Astrocyte (in vitro differentiated cells and primary cell): ENCODE measurements around the gene RTL10. TPM values are rescaled to one million over a fixed set of nuclear protein-coding genes. Genes with fewer than 3 reads are reported as not detected.

ENCODE experiments used
- DNase-seq: peaks from one replicate; pipeline ENCODE4 v3.0.0-alpha.2; 2010; ENCODE audit warnings: low read depth
- FAIRE-seq: peaks from 2 replicates; lab custom pipeline; 2011; peaks lifted over from hg19 to GRCh38; lab: Jason Lieb, UNC
- H2AFZ ChIP-seq: 2 replicates; pipeline ENCODE4 v1.6.0; 2012; ENCODE audit warnings: low read depth, low read length, inconsistent platforms
- H3K27ac ChIP-seq: 2 replicates; pipeline ENCODE4 v1.5.1; 2011; ENCODE audit warnings: low read depth, low read length, inconsistent platforms
- H3K27me3 ChIP-seq: 2 replicates; pipeline ENCODE4 v1.6.0; 2011; ENCODE audit warnings: low read length, inconsistent platforms; ENCODE audit not compliant: insufficient read depth
- H3K36me3 ChIP-seq: 2 replicates; pipeline ENCODE4 v1.5.1; 2011; ENCODE audit warnings: low read length, inconsistent platforms; ENCODE audit not compliant: insufficient read depth
- H3K4me1 ChIP-seq: 2 replicates; pipeline ENCODE4 v1.5.1; 2011; ENCODE audit warnings: low read length, inconsistent platforms; ENCODE audit not compliant: insufficient read depth
- H3K4me2 ChIP-seq: 2 replicates; pipeline ENCODE4 v1.6.0; 2012; ENCODE audit warnings: low read length, inconsistent platforms
- H3K4me3 ChIP-seq: 2 replicates; pipeline ENCODE4 v1.5.1; 2011; ENCODE audit warnings: low read depth, mild to moderate bottlenecking, low read length, inconsistent platforms; ENCODE audit not compliant: insufficient read depth
- H3K79me2 ChIP-seq: 2 replicates; pipeline ENCODE4 v1.6.0; 2012; ENCODE audit warnings: mild to moderate bottlenecking, low read length, inconsistent platforms; ENCODE audit not compliant: insufficient read depth
- H3K9ac ChIP-seq: 2 replicates; pipeline ENCODE4 v1.6.0; 2012; ENCODE audit warnings: mild to moderate bottlenecking, low read length, inconsistent platforms
- H3K9me3 ChIP-seq: 2 replicates; pipeline ENCODE4 v1.5.1; 2012; ENCODE audit warnings: low read depth, mild to moderate bottlenecking, low read length, inconsistent platforms; ENCODE audit not compliant: insufficient read depth
- H4K20me1 ChIP-seq: 2 replicates; pipeline ENCODE4 v1.6.0; 2012; ENCODE audit warnings: low read length, inconsistent platforms; ENCODE audit not compliant: insufficient read depth
- H3K27ac Mint-ChIP-seq: one replicate; pipeline ENCODE4 v1.8.0; 2021; ENCODE audit warnings: mild to moderate bottlenecking, mixed read lengths; ENCODE audit not compliant: unreplicated experiment
- H3K27me3 Mint-ChIP-seq: one replicate; pipeline ENCODE4 v1.8.0; 2021; ENCODE audit warnings: low read depth, mixed read lengths; ENCODE audit not compliant: unreplicated experiment
- H3K36me3 Mint-ChIP-seq: one replicate; pipeline ENCODE4 v1.8.0; 2021; ENCODE audit warnings: low read depth, mixed read lengths; ENCODE audit not compliant: unreplicated experiment
- H3K4me1 Mint-ChIP-seq: one replicate; pipeline ENCODE4 v1.8.0; 2021; ENCODE audit warnings: low read depth, mixed read lengths; ENCODE audit not compliant: unreplicated experiment
- H3K4me3 Mint-ChIP-seq: one replicate; pipeline ENCODE4 v1.8.0; 2021; ENCODE audit warnings: mild to moderate bottlenecking, moderate library complexity, mixed read lengths; ENCODE audit not compliant: unreplicated experiment
- H3K9me3 Mint-ChIP-seq: one replicate; pipeline ENCODE4 v1.8.0; 2021; ENCODE audit warnings: mild to moderate bottlenecking, mixed read lengths; ENCODE audit not compliant: unreplicated experiment
- CTCF ChIP-seq: IDR thresholded peaks from 2 replicates; pipeline ENCODE4 v1.5.1; 2011; ENCODE audit warnings: low read depth, mild to moderate bottlenecking, inconsistent platforms, low read length, moderate library complexity; ENCODE audit not compliant: insufficient read depth
- EZH2 ChIP-seq: IDR thresholded peaks from 2 replicates; pipeline ENCODE4 v1.6.1; 2012; ENCODE audit warnings: mild to moderate bottlenecking, low read length, inconsistent platforms; ENCODE audit not compliant: insufficient read depth
- total RNA-seq: library from RNA; stranded (reverse); gene quantifications from 2 replicates; pipeline ENCODE4 v1.2.1, GENCODE V29; 2021

The RTL10 gene
- total RNA-seq, 1 donor from 2014 or later, result 43.0 TPM

GRCh38 chr22:19824212-19824925 is 30.3 kb downstream of the RTL10 start:
- H3K27me3 ChIP-seq, result no peaks in the 10 kb centered on the region
- TF ChIP-seq CTCF (no peak), EZH2 (no peak)
- Mint-ChIP-seq H3K9me3 (no peaks in the 10 kb centered on the region), H3K4me3 (no peak overlapping the region), H3K36me3 (peaks cover 4% of the 10 kb centered on the region), H3K4me1 (no peaks in the 10 kb centered on the region), H3K27ac (no peak overlapping the region), H3K27me3 (no peaks in the 10 kb centered on the region)
- no peak overlapping the region for H3K9ac ChIP-seq
- H3K4me2 ChIP-seq, result no peak overlapping the region
- no peak for DNase-seq
- H3K79me2 ChIP-seq, result no peaks in the 10 kb centered on the region
- no peak for FAIRE-seq
- H3K4me1 ChIP-seq, result no peaks in the 10 kb centered on the region
- H3K36me3 ChIP-seq, result no peaks in the 10 kb centered on the region
- peaks cover 8% of the 10 kb centered on the region for H4K20me1 ChIP-seq
- H3K4me3 ChIP-seq, result no peak overlapping the region
- no peaks in the 10 kb centered on the region for H3K9me3 ChIP-seq
- no peak overlapping the region for H3K27ac ChIP-seq
- H2AFZ ChIP-seq, result no peak overlapping the region

DNA sequence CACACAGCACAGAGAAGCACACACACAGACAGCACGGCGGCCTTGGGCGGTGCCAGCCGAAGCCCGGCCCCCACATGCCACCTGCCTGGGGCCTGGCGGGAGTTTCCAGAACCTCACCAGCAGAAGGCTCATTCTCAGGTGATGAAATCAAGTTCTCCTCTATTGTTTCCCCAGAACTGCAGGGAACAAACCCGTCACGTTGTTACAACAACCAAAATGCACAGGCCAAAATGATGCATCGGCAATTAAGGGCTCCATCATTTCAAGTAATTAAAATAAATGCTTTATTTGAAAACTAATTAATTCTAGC is 30.8 kb downstream of the RTL10 start:
- Mint-ChIP-seq H3K27ac (no peak overlapping the region), H3K4me1 (no peaks in the 10 kb centered on the region), H3K36me3 (peaks cover 4% of the 10 kb centered on the region), H3K9me3 (no peaks in the 10 kb centered on the region), H3K4me3 (no peak overlapping the region), H3K27me3 (no peaks in the 10 kb centered on the region)
- Histone ChIP-seq H3K36me3 (no peaks in the 10 kb centered on the region), H3K79me2 (no peaks in the 10 kb centered on the region), H3K4me3 (no peak overlapping the region), H3K9me3 (no peaks in the 10 kb centered on the region), H2AFZ (no peak overlapping the region), H3K27ac (no peak overlapping the region), H3K4me1 (no peaks in the 10 kb centered on the region), H3K4me2 (no peak overlapping the region), H3K9ac (no peak overlapping the region), H3K27me3 (no peaks in the 10 kb centered on the region), H4K20me1 (peaks cover 8% of the 10 kb centered on the region)
- TF ChIP-seq CTCF (no peak), EZH2 (no peak)
- no peak for FAIRE-seq
- DNase-seq, result no peak

DNA sequence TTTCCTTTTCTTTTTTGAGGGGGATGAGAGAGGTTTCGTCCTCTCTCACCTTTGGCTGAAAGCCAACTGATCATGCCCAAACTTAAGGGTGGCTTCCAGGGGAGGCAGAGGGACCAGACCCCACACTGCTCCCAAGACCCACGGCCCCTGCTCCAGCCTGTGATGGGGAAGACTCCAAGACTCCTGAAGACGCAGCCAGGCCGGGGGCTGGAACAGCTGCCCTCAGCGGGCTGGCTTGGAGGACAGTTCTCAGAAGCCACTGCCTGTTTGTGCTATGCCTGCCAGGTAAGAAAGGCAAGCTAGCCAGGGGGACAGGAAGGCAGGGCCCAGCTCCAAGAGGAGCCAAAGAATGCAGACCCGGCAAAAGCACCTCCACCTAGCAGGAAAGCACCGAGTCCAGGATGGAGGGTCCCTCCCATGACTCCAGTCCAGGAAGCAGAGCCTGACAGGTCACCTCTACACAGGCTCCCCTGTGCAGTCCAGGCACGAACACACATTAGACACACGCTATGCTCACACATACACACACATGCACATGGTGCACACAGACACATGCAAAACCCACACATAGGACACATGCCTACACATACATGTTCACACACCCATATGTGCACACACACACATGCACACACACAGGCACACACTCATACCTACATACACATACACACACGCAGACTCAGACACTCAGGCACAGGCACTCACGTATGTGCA is 31.3 kb downstream of the RTL10 start:
- Histone ChIP-seq H3K9ac (no peak overlapping the region), H3K4me3 (no peak overlapping the region), H3K27me3 (no peaks in the 10 kb centered on the region), H3K9me3 (no peaks in the 10 kb centered on the region), H3K4me1 (no peaks in the 10 kb centered on the region), H2AFZ (no peak overlapping the region), H3K36me3 (no peaks in the 10 kb centered on the region), H3K27ac (no peak overlapping the region), H3K4me2 (no peak overlapping the region), H4K20me1 (peaks cover 8% of the 10 kb centered on the region), H3K79me2 (no peaks in the 10 kb centered on the region)
- TF ChIP-seq CTCF (no peak), EZH2 (no peak)
- Mint-ChIP-seq H3K4me1 (no peaks in the 10 kb centered on the region), H3K36me3 (peaks cover 4% of the 10 kb centered on the region), H3K9me3 (no peaks in the 10 kb centered on the region), H3K27ac (no peak overlapping the region), H3K27me3 (no peaks in the 10 kb centered on the region), H3K4me3 (no peak overlapping the region)
- DNase-seq (no peak), FAIRE-seq (no peak)
